Heart right ventricle (tissue), 16 donors: Measurements from ENCODE around the gene SLC25A44. TPM values are rescaled to one million over a fixed set of nuclear protein-coding genes. Genes with fewer than 3 reads are reported as not detected.

ENCODE experiments used
- ATAC-seq, 8 donors: fragments of 200-7000 bp; cut with Tn5 transposase; one replicate each; pipeline ENCODE4 v1.9.1; 2020; ENCODE audit warnings: mild to moderate bottlenecking in 8 of 8, moderate library complexity in 8 of 8, moderate number of reproducible peaks in 1 of 8
- DNase-seq, 2 donors: peaks; one replicate each; pipeline ENCODE4 v3.0.0-alpha.2; 2020
- H3K27ac ChIP-seq, 10 donors: fragments of 200-600 bp; sonication (generic) in 2 of 10; one replicate each; pipeline versions ENCODE4 v1.5.0 to v1.8.0; 2020 to 2022; ENCODE audit warnings: mild to moderate bottlenecking in 3 of 10
- H3K27me3 ChIP-seq, 7 donors: fragments of 200-600 bp; one replicate each; pipeline ENCODE4 v1.8.0; 2021 to 2022; ENCODE audit warnings: mild to moderate bottlenecking in 2 of 7
- H3K36me3 ChIP-seq, 9 donors: fragments of 200-600 bp; sonication (generic) in 1 of 9; one replicate each; pipeline versions ENCODE4 v1.5.0 to v1.8.0; 2020 to 2022; ENCODE audit warnings: mild to moderate bottlenecking in 2 of 9
- H3K4me1 ChIP-seq, 9 donors: fragments of 200-600 bp; sonication (generic) in 1 of 9; one replicate each; pipeline versions ENCODE4 v1.5.0 to v1.8.0; 2020 to 2022; ENCODE audit warnings: mild to moderate bottlenecking in 4 of 9
- H3K4me3 ChIP-seq, 10 donors: fragments of 200-600 bp; sonication (generic) in 2 of 10; one replicate each; pipeline versions ENCODE4 v1.5.0 to v1.8.0; 2020 to 2022; ENCODE audit warnings: mild to moderate bottlenecking in 7 of 10, moderate library complexity in 2 of 10
- H3K9me3 ChIP-seq, 11 donors: fragments of 200-600 bp in 10 of 11; sonication (generic) in 2 of 11; one replicate each; pipeline versions ENCODE4 v1.5.0 to v1.8.0; 2013 to 2022; ENCODE audit warnings: mild to moderate bottlenecking in 2 of 11, control low read depth in 1 of 11, moderate library complexity in 1 of 11
- WGBS, 2 donors: extraction: QIAGEN DNeasy Blood & Tissue Kit; methylation state at CpG; one replicate each; pipeline ENCODE4 v1.1.7; 2013; ENCODE audit warnings: inconsistent platforms in 1 of 2; 5-methylcytosine and 5-hydroxymethylcytosine counted together
- intact Hi-C, 10 donors: fragments of 100-400 bp; cut with DNase I; formaldehyde crosslinking; loops; one replicate each; pipeline versions ENCODE4 v1.11.1 to v1.14.2; 2022
- polyA plus RNA-seq, 2 donors: library from polyadenylated mRNA; stranded (reverse); fragments of 200-250 nt; gene quantifications; one replicate each; pipeline ENCODE4 v1.2.3, GENCODE V29; 2013
- total RNA-seq, 10 donors: library from RNA; stranded (reverse); fragmentation: NEBNext Ultra II Directional in 3 of 10; extraction: Animal tissue kit (Norgen Biotek cat#: 25700) in 3 of 10; gene quantifications; one replicate each; pipeline versions ENCODE4 v1.2.1 to v1.2.4, GENCODE V29; 2021 to 2023
- TF ChIP-seq, protein P1 (sequence below), 9 donors: fragments of 200-600 bp; sonication (generic) in 2 of 9; IDR thresholded peaks; one replicate each; pipeline versions ENCODE4 v1.5.0 to v1.8.0; 2021 to 2022; ENCODE audit warnings: antibody characterized with exemption in 9 of 9, mild to moderate bottlenecking in 5 of 9, moderate library complexity in 1 of 9
- donor health status: Arrhythmogenic right ventricular cardiomyopathy.
- donor health status: ischemic (EF 13 %, LVEDD 7.1; RV severe dilation, severe dysfunction).
- donor health status: healthy with polysubstance abuse.
- donor health status: DM: no; HTN: yes; CAD: no.
- donor health status: DM: no; HTN: no; CAD: no.
- donor health status: ischemic (EF 25% LVEDD 6.9; RV normal size, moderate dysfunction).
- donor health status: ischemic (EF 25% LVEDD 5.7; RV mildly dilated, moderate dysfunction).
- donor health status: healthy.
- donor health status: DM: yes; HTN: yes; CAD: no.
- donor health status: Ischemic cardiomyopathy.
- donor health status: ischemic (EF 35%, LVEDD 5.7; RV mildly dilated, moderate dysfunction).
- donor health status: nonischemic (EF 11% LVEDD 7.7; RV severe dilation, severe dysfunction).
- donor health status: DM: yes; HTN: yes; CAD: no.
- donor health status: PGD.
- donor health status: ischemic (EF 29% LVEDD 5.4; RV normal size, mild dysfunction).
- donor health status: nonischemic (EF 23%, LVEDD 6.1; RV moderate dilation, normal function).

SLC25A44 gene
- total and polyA plus RNA-seq, 12 donors: 7.0 to 26.0 (median 19.0) TPM

GRCh38 chr1:156167536-156167935, 26.4 kb upstream of the SLC25A44 start:
- TF ChIP-seq, protein P1, sequence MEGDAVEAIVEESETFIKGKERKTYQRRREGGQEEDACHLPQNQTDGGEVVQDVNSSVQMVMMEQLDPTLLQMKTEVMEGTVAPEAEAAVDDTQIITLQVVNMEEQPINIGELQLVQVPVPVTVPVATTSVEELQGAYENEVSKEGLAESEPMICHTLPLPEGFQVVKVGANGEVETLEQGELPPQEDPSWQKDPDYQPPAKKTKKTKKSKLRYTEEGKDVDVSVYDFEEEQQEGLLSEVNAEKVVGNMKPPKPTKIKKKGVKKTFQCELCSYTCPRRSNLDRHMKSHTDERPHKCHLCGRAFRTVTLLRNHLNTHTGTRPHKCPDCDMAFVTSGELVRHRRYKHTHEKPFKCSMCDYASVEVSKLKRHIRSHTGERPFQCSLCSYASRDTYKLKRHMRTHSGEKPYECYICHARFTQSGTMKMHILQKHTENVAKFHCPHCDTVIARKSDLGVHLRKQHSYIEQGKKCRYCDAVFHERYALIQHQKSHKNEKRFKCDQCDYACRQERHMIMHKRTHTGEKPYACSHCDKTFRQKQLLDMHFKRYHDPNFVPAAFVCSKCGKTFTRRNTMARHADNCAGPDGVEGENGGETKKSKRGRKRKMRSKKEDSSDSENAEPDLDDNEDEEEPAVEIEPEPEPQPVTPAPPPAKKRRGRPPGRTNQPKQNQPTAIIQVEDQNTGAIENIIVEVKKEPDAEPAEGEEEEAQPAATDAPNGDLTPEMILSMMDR (IDR thresholded peaks at IDR 0.05): no peak
- no peak overlapping the region for H3K4me3 ChIP-seq
- H3K36me3 ChIP-seq: peaks cover 0 to 51% (median 0%) of the 10 kb centered on the region in 9 donors
- DNase-seq (no peak), ATAC-seq (no peak)
- intact Hi-C loops: no loop called here
- peaks cover 0 to 28% (median 7%) of the 10 kb centered on the region in 9 donors for H3K4me1 ChIP-seq
- 59 to 71% methylated on average over 5 of the region's 5 CpGs for WGBS, 2 donors
- H3K27ac ChIP-seq: no peak overlapping the region
- H3K27me3 ChIP-seq: no peaks in the 10 kb centered on the region
- H3K9me3 ChIP-seq: no peaks in the 10 kb centered on the region

DNA sequence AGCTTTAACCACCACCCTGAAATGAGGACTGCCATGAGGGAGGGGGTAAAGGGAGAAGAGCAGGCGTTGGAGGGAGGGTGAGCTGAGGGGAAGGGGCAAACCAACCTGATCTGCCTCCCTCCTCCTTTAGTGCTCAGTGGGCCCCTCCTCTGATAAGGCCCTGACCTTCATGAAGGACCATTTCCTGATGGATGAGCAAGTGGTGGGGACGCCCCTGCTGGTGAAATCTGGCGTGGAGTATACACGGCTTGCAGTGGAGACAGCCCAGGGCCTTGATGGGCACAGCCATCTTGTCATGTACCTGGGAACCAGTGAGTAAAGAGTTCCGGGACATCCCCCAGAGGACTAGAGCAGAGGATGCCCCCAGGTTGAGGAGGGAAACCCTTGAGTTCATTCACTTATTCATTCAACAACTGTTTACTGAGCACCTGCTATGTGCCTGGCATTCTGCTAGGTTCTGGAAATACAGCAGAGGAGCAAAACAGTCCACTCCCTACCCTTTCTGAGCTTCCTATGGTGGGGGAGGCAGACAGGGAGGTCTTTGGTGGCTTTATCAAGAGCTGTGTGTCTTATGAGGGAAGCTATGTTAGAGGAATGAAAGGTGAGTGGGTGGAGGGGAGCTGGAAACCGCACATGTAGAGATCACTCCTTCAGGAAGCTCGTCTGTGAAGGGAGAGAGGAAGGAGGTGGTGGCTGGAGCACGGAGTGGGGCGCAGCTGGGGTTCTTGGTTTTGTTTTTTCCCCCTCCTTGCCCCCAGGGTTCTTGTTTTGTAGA, 21.0 kb upstream of the SLC25A44 start:
- intact Hi-C loops: no loop called here
- Histone ChIP-seq H3K4me1 (no peaks in the 10 kb centered on the region), H3K9me3 (no peaks in the 10 kb centered on the region), H3K27ac (no peak overlapping the region), H3K27me3 (no peaks in the 10 kb centered on the region), H3K4me3 (no peak overlapping the region), H3K36me3 (peaks cover 0 to 73% (median 0%) of the 10 kb centered on the region in 9 donors)
- ATAC-seq (no peak), DNase-seq (no peak)
- WGBS, 2 donors: 76 to 78% methylated on average over 9 of the region's 9 CpGs
- TF ChIP-seq, protein P1 (IDR thresholded peaks at IDR 0.05): no peak

- H3K4me3 ChIP-seq: no peak overlapping the region
- no peaks in the 10 kb centered on the region for H3K4me1 ChIP-seq
- peaks cover 0 to 58% (median 0%) of the 10 kb centered on the region in 9 donors for H3K36me3 ChIP-seq
- DNase-seq: no peak
- 86 to 90% methylated on average over 12 of the region's 12 CpGs for WGBS, 2 donors
- TF ChIP-seq, protein P1 (IDR thresholded peaks at IDR 0.05): no peak
- peak in 2 of 8 donors; percentile 10 to 52 for ATAC-seq
- H3K9me3 ChIP-seq: no peaks in the 10 kb centered on the region
- H3K27ac ChIP-seq: no peak overlapping the region
- intact Hi-C loops: no loop called here
- peaks cover 0 to 10% (median 0%) of the 10 kb centered on the region in 7 donors for H3K27me3 ChIP-seq
Observed at GRCh38 chr1:156176610-156177210, 17.2 kb upstream of the SLC25A44 start.

DNA sequence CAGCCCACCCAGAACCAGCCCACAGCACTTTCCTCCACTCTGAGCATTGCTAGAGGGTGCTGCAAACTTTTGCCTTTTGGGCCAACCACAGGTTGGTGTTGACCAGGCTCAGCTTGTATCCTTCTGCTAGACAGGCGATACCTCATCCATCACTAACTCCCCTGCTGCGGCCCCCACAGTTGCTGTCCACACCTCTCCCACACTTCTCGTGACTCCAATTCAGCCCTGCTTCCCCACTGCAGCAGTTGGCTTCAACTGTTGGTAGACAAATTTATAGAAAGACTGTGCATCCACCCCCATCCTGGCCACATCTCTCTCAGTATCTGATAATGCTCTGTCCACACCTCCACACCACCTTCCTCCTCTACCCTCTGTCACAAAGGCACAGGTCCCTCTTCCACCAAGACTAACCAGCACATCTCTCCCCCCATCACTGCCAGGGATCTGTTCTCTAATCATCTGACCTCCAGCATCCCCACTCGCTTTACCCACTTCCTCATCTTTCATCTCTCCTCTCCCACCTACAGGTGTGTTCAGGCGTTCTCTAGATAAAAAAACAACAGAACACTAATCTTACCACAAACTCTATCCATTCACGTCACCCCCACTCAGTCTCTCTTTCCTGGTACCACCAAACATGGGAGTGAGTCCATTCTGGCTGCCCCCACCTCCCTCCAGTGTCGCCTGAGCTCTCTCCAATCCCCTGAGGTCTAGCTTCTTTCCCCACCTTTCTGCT, 15.8 kb upstream of the SLC25A44 start:
- H3K4me3 ChIP-seq: no peak overlapping the region
- DNase-seq (no peak), ATAC-seq (no peak)
- 73 to 75% methylated on average over 7 of the region's 7 CpGs for WGBS, 2 donors
- H3K27me3 ChIP-seq: peaks cover 0 to 10% (median 0%) of the 10 kb centered on the region in 7 donors
- peaks cover 0 to 47% (median 0%) of the 10 kb centered on the region in 9 donors for H3K36me3 ChIP-seq
- intact Hi-C loops: no loop called here
- TF ChIP-seq, protein P1 (IDR thresholded peaks at IDR 0.05): no peak
- H3K9me3 ChIP-seq: no peaks in the 10 kb centered on the region
- no peaks in the 10 kb centered on the region for H3K4me1 ChIP-seq
- H3K27ac ChIP-seq: no peak overlapping the region
